NCI-H1436 (cell line): ENCODE measurements around the gene ETV6.

Experiments used
- DNase-seq: peaks from one replicate; lab custom pipeline; 2025; lab: John Stamatoyannopoulos, UW

Gene ETV6

DNA sequence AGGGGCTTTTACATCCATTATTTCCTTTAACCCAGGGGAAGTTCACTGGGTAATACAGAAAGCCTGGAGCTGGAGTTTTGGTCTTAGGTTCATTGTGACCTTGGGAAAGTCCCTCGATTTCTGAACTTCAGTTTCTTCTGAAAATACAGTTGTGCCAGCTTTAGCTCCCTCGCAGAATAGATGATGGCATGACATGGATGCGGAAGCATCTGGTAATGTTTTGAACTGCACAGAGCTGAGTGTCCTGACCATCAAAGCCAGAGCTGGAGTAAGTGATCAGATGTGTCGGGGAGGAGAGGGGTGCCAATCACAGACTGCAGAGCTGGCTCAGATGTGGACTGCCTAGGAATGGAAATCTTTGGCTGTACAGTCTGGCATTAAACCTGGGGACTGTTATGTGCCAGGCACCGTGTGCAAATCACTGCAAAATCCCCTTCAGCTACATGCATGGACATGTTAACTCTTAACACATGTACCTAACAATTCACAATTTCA is 180.9 kb downstream of the ETV6 start:
- DNase-seq, result no peak

DNA sequence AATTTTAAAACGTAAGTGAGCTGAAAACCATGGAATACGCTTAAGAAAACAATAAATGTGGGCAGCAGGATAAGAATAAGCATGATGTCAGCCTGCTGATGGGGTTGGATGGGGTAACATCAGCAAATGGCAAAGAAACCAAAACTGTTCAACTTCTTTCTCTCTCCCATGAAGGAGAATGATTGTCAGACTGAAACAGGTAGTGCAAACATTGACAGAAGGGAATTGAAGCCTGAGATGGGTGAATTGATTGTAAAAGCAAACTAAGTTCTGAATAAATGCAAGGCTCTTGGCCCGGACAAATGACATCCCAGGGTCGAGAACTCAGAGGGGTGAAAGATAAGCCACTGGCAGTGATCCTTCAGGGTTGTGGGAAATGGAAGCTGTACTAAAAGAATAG is 182.6 kb downstream of the ETV6 start:
- DNase-seq, result no peak

DNA sequence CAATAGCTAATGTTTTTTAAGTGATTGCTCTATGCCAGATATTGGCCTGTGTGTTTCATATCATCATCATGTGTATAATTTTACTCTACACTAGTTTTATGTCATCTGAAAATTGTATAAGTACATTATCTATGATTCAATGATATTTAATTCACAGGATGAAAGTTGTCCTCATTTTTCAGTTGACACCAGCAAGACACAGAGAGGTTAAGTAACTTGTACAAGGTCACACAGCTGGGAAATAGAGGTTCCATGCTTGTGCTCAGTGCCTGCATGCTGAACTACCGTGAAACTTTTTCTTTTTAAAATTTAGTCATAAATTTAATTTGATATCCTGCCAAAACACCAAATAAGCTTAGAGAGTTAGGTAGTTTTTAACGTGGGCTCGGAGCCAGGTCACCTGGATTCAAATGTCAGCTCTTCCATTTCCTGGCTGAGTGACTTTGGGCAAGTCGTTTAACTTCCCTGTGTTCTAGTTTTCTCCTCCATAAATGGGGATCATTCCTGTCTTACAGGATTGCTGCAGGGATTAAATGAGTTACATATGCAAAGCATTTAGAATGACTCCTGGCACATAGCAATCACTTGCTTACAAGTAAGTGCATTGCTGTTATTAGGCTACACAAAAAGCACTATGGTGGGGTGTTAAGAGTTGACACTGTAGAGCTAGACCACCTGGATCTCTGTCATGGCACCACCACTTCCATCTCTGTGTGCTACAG is 183.9 kb downstream of the ETV6 start:
- DNase-seq, result no peak

DNA sequence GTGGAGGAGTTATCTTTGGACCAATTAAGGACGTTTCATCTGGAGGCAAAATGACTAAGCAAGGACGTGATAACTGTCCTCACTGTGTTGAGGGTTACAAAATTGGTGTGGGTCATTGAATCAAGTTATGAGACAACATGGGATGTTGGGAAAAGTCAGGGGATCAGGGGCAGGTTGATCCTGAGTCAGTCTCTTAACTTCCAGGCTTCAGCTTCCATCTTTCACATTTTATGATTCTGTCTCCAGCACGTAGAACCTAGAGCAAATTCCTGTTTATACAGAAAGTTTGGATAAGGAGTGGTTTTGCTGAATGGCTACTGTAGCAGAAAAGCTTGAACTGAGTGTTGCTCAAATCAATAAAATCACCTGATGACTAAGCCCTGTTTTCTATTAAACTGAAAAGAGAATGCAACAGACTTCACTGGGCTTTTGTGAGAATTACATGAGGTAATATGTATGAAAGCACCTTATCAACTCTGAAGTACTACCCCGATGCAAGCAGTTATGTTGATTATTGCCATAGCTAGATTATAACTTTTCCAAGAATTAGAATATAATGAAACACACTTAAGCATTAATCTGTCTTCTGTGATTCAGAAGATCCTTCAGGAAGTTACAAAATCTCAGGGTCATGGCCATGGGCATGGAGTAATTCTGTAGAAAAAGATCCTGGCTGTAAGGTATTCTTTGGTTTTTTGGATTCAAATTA is 184.8 kb downstream of the ETV6 start:
- no peak for DNase-seq

- no peak for DNase-seq
Measured at GRCh38 chr12:11834931-11835330, 185.5 kb downstream of the ETV6 start.

DNA sequence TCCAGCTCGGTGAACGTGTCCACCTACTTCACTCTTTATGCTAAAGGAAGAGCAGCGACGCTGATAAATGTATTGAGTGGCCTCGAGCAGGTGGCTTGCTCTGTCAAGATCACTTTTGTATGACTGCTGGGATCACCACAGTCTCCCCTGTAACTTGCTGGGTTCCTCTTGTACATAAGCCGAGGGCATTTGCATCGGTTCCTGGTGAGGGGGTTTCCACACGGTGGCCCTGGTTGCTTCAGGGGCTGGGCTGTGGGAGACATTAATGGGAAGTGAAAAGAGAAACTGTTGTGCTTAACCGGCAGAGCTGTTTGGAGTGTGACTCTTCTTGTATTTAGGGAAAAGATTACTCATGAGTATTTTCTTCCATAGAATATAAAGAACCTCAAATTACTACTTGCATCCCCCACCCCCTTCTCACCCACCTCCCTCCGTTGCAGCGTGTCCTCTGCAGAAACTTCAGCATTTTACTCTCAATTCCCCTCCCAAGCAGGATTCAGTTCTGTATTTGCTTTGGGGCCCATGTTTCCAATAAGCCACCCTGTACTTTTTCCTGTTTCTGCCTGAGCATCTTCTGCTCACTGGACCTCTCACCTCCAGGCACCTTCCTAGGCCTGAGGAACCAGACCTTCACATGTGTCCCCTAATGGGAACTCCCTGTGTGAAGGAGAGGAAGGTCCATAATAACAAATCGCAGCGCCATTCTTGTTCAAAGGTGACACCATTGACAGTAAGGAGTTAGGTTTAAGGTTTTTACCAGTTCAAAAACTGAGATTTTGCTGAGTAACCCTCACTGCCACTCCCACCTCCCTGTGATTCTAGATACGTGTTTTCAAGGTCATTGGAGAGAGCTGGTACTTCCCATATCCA is 187.0 kb downstream of the ETV6 start:
- no peak for DNase-seq

GRCh38 chr12:11837216-11837934 is 187.9 kb downstream of the ETV6 start:
- DNase-seq, result no peak

- DNase-seq, result no peak
Measured at GRCh38 chr12:11838403-11838802, 188.9 kb downstream of the ETV6 start.

DNA sequence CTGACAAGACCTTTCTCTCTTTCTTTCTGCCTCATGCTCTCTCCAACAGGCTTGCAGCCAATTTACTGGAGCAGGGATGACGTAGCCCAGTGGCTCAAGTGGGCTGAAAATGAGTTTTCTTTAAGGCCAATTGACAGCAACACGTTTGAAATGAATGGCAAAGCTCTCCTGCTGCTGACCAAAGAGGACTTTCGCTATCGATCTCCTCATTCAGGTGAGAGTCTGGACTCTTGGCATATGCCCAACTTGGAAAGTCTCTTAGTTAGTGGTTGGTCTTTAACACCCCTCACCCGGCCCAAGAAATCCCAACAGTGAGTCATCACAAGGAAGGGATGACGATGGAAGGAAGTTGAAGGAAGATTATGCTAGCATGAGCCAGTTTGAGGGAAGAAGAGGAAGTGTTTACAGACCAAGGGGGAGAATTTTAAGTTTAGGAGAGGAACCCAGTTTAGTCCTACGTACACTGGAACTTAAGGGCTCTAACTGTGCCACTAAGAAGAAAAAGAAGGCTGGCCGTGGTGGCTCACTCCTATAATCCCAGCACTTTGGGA is 189.7 kb downstream of the ETV6 start:
- DNase-seq, result peak; percentile 52

GRCh38 chr12:11840366-11840765 is 190.9 kb downstream of the ETV6 start:
- peak; percentile 73 for DNase-seq

- DNase-seq, result no peak
Measured at GRCh38 chr12:11846488-11846887, 197.0 kb downstream of the ETV6 start.

DNA sequence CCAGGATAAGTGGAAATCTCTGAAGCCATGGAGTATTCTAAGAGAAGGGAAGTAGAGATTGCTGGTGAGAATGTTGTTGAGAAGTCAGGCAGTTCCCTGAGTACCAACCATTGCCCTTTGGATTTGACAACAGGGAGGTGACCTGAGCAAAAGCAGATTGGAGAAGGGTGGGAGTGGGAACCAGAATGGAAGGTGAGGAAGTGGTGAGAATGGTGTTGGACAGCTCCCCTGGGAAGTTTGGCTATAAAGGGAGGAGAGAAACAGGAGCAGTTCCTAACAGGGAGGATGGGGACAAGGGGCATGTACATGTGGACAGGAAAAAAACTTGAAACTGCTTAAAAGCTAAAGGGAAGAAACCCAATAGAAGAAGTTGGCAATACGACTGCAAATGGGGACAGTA is 198.1 kb downstream of the ETV6 start:
- DNase-seq, result no peak

DNA sequence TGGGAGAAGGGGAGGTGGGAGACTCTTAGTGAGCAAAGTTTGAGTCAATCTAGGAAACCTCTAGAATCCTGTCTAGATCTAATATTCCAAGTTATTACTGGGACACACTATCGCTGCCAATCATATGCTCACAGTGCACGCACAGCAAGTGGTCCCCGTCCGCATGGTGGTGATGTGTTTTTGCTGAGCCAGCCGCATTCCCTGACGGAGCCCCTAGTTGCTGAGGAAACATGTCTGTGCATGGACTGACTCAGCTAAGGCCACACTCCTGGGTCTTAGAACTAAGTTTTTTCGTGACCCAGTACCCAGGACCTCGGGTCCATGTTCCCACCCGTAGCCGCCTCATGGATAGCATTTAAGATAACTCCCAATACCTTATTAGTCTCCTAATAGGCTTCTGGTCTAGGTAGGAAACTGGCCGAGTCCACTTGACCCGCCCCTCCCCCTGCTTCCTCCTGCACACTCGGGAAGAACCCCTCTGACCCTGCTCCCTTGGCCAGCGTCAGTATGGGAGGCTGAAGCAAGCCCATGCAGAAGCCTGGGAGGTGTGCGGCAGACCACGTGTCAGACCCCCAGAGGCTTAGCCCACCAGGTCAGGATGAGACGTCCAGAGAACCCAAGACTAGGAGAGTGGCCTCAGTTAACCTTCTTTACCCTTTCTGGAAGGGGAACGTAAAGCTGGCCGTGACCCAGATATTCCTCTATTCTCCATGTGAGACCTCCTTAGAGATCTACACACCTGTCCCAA is 200.5 kb downstream of the ETV6 start:
- DNase-seq, result no peak

DNA sequence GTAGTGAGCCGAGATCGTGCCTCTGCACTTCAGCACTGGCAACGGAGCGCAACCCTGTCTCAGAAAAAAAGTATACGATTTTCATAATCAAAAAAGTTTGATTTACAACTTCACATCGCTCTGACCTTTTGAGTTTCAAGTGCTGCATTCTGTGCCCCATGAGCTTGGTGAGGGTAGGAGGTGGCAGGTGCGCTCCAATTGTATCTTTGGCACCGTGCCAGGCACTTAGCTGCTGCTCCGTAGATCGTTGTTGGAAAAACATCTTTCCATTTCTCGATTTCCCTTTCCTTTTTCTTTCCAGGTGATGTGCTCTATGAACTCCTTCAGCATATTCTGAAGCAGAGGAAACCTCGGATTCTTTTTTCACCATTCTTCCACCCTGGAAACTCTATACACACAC is 203.7 kb downstream of the ETV6 start:
- peak; percentile 72 for DNase-seq

DNA sequence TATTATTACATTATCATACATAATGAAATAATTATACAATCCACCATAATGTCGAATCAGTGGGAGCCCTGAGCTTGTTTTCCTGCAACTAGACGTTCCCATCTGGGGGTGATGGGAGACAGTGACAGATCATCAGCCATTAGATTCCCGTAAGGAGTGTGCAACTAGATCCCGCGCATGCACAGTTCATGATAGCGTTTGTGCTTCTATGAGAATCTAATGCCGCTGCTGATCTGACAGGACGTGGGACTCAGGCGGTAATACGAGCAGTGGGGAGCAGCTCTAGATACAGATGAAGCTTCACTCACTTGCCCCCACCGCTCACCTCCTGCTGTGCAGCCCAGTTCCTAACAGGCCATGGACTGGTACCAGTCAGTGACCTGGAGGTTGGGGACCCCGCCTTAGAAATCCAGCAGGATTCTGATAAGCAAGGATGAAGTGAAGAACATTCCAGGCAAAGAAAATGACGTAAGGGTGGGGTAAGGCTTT is 204.6 kb downstream of the ETV6 start:
- DNase-seq, result no peak

GRCh38 chr12:11855983-11856374 is 206.5 kb downstream of the ETV6 start:
- no peak for DNase-seq

DNA sequence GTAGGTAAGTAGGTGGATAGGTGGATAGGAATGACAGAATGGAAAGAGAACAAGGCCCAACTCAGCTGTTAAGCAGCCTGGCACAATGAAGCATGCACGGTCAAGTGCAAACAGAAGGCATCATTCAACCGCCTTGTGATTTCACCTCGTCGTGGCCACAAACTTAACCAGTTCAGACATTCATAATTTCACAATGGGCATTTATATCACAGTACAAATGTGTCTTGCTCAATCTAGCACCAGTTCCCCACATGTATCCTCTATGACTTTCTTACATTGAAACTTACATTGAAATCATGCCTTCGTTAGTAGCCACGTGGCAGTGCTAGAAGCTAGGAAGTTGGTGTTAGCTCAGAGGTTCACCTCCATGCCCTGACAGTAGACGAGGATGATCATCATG is 207.5 kb downstream of the ETV6 start:
- no peak for DNase-seq

GRCh38 chr12:11859705-11860425 is 210.4 kb downstream of the ETV6 start:
- DNase-seq, result no peak

DNA sequence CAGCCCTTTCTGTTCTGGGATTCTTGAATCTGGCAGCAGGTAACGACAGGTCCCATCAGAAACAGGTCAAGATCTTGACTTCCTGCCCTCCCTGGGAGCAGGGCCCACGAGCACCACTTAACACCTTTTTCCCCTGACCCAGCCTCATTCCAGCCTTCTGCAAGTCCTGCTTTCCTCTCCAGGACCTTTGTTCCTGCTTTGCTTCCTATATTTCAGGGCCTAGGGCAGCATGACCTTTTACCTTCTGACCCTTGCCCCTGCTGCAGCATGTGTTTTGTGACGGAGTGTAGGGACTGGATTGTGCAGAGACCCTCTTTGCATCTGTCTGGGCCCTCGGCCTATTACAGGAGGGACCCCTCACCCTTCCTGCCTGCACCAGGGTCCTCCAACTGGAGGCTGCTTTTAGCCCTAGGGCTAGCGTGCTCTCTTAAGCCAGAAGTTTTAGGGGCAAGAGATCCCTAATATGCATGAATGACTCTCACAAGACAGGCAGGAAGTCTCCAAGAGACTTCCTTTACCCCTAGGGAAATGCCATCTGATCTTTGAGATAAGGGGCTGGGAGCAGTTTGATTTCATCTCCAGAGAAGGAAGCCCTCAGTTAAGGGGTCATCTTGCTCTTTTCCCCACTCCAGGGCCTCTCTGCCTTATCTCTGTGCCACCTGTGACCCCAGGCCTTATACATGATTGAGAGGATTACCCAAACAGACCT is 211.8 kb downstream of the ETV6 start:
- DNase-seq, result no peak
